NK-92 (cell line): ENCODE data around the gene FRYL.
"Not testable (repeated sequence)": the region's sequence is repeated elsewhere in the genome, so short reads cannot be mapped to it uniquely, and the experiment has no call there.

Experiments used
- DNase-seq: peaks from one replicate; lab custom pipeline; 2025; ENCODE audit not compliant: unreplicated experiment; lab: John Stamatoyannopoulos, UW

The FRYL gene

GRCh38 chr4:48779998-48780864 is at the start of gene FRYL:
TSS of gene FRYL (minus strand) at chr4:48780279. CDS start at chr4:48634410, 145,869 bp downstream.
- DNase-seq: peak; percentile 91

DNA sequence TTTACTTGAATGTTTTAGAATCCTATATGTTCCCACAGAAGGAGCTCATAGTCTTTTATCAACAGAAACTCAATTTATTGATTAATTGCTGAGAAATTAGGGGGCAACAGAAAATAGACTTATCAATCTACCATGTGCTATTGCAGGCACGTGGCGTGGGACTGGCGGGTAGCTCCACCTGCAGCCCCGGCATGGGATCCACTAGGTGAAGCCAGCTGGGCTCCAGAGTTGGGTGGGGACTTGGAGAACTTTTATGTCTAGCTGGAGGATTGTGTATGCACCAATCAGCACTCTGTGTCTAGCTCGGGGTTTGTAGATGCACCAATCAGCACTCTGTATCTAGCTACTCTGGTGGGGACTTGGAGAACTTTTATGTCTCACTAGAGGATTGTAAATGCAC is 47.5 kb upstream of the FRYL start:
- DNase-seq: no peak

- DNase-seq: not testable (repeated sequence)
Measured at GRCh38 chr4:48821431-48821830, 41.4 kb upstream of the FRYL start.

GRCh38 chr4:48816971-48817370 is 36.9 kb upstream of the FRYL start:
- DNase-seq: no peak

DNA sequence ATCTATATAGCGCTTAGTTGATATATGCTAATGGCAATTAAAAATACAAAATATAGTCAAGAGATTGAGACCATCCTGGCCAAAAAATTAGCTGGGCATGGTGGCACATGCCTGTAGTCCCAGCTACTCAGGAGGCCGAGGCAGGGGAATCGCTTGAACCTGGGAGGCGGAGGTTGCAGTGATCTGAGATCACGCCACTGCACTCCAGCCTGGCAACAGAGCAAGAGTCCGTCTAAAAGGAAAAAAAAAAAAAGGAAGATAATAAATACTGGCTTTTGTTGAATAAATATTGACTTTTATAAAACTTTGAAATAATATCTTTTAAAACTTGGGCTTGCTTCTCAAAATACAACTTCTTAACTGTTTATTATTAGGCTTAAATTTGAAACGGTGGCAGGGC is 36.2 kb upstream of the FRYL start:
- DNase-seq: not testable (repeated sequence)

DNA sequence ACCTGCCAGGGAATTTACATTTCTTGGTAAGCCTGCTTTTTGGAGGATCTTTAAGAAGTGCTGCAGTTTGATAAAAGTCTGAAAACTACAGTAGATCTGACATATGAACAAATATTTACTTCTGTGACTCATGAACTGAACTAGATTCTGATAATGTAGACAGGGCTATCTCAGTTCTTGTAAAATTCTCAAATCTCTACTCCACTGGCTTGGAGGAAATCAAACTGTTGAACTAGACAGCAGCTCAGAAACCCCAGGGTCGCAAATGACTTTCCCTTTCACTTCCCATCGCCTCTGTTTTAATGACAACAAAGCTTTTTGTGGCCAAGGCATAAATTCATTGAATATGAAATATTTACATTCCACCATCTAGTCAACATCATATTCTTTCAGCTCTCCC is 35.4 kb upstream of the FRYL start:
- no peak for DNase-seq

GRCh38 chr4:48813964-48814363 is 33.9 kb upstream of the FRYL start:
- DNase-seq: no peak

GRCh38 chr4:48812866-48813265 is 32.8 kb upstream of the FRYL start:
- DNase-seq: no peak

DNA sequence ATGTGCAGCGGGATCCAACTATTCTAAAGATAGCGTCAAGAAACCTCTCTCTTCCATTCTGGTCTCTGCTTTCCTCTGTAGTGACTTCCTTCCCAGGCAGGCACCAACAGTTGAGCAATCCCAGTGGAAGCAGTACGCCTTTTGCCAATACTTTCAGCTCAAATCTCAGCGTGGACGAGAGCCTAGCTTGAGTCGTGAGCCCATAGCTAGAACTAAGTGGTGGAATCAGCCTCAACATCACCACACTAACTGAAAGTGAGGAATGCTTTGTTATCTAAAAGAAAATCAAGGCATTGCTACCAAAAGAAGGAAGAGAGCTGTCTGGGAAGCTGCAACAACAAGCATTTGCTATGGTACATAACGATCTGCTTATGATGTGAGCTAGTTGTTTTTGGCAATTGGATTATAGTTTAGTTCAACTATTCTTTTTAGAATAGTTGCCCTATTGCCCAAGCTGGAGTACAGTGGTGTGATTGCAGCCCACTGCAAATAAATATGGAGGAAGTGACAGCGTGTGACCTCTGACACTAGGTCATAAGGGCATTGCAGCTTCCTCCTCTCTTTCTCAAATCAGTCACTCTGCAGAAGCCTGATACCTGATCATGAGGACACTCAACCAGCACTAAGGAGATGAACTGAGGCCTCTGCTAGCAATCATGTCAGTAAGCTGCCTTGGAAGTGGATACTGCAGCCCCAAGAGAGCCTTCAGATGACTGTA is 24.7 kb upstream of the FRYL start:
- DNase-seq: no peak

- no peak for DNase-seq
Measured at GRCh38 chr4:48801016-48801715, 21.1 kb upstream of the FRYL start.

DNA sequence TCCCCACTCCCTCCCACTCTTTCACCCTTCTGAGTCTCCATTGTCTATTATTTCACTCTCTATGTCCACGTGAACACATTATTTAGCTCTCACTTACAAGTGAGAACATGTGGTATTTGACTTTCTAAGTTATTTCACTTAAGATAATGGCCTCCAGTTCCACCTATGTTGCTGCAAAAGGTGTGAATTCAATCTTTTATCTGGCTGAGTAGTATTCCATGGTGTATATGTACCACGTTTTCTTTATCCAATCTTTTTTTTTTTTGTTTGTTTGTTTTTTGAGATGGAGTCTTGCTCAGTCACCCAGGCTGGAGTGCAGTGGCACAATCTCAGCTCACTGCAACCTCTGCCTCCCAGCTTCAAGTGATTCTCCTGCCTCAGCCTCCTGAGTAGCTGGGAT is 20.1 kb upstream of the FRYL start:
- not testable (repeated sequence) for DNase-seq

DNA sequence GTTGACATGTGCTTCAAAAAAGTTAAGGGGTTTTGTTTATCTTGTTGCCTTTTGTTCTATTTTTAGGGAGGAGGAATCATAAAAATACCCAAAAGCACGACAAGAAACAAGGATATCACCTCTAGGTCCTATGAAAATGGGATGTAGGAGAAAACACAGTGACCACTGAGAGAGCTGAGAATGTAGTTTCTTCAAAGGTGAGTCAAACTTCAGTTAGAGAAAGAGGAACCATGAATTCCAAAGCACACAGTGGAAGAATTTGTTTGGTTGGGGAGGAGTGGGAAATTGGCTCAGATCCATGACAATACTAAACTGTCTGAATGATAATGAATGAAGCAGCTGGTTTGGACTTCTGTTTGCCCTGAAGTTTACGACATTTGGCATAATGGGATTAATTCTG is 19.1 kb upstream of the FRYL start:
- no peak for DNase-seq

GRCh38 chr4:48798117-48798516 is 18.0 kb upstream of the FRYL start:
- DNase-seq: no peak

GRCh38 chr4:48796927-48797679 is 17.0 kb upstream of the FRYL start:
- DNase-seq: no peak

- no peak for DNase-seq
Measured at GRCh38 chr4:48796191-48796926, 16.3 kb upstream of the FRYL start.

- DNase-seq: no peak
Measured at GRCh38 chr4:48795108-48795507, 15.0 kb upstream of the FRYL start.

- no peak for DNase-seq
Measured at GRCh38 chr4:48792348-48793006, 12.4 kb upstream of the FRYL start.

- no peak for DNase-seq
Measured at GRCh38 chr4:48791313-48791712, 11.2 kb upstream of the FRYL start.

DNA sequence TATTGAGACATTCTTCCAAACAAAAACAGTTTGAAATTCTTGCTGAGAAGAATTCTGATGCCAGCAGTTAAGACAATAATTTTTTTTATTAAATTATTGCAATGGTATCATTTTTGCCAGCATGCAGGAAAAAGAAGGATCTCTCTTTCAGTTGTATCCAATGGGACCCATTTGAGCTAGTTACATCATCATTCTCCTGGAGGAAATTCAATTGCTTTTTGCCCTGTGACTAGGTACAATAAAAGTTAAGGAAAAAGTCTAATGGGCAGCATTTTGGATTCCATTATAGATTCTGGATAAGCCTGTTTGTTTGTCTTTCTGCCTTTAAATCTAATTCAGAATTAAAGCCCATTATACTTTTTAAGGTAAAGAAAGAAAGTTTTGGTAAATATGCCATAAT is 10.5 kb upstream of the FRYL start:
- no peak for DNase-seq

DNA sequence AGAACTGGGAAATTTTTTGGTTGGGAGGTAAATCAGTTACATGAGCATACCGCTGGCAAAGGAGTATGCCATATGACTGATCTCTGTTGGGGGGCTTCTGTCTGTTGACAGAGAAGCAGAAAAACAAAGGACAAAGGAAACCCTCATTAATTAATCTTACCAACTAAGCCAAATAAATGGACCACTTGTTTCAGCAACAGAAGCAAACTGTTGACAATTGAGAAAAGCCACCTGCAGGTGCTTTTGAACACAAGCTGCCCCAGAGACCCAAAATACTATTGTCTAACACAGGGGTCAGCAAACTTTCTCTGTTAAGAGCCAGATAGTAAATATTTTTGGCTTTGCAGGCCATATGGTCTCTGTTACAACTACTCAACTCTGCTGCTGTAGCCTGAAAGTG is 7.0 kb upstream of the FRYL start:
- DNase-seq: no peak
